GM12874 (cell line): ENCODE measurements around the gene KCNJ10.

Source experiments
- CTCF ChIP-seq: IDR thresholded peaks from 2 replicates; pipeline ENCODE4 v1.5.1; 2011; ENCODE audit warnings: low read depth, mild to moderate bottlenecking, control low read depth, low read length, moderate library complexity; ENCODE audit not compliant: insufficient read depth

The KCNJ10 gene

GRCh38 chr1:160068225-160068624 lies 1.7 kb downstream of the KCNJ10 start:
- no peak for TF ChIP-seq CTCF

GRCh38 chr1:160066829-160067745 lies 2.9 kb downstream of the KCNJ10 start:
- TF ChIP-seq CTCF, result no peak

GRCh38 chr1:160064746-160065145 lies 5.2 kb downstream of the KCNJ10 start:
- no peak for TF ChIP-seq CTCF

- no peak for TF ChIP-seq CTCF
Measured at GRCh38 chr1:160064164-160064563, 5.8 kb downstream of the KCNJ10 start.

GRCh38 chr1:160063176-160063575 lies 6.8 kb downstream of the KCNJ10 start:
- TF ChIP-seq CTCF, result no peak

GRCh38 chr1:160062230-160062532 lies 7.8 kb downstream of the KCNJ10 start:
- TF ChIP-seq CTCF, result no peak

- TF ChIP-seq CTCF, result no peak
Measured at GRCh38 chr1:160061369-160062229, 8.4 kb downstream of the KCNJ10 start.
